SK-N-SH (cell line): ENCODE measurements around the gene TTC22. TPM values are rescaled to one million over a fixed set of nuclear protein-coding genes. Genes with fewer than 3 reads are reported as not detected.

Source experiments
- CTCF ChIA-PET: fragments of 300-600, 350-600 bp; formaldehyde crosslinking; extraction: SDS; loops from one replicate; lab custom pipeline; 2021; lab: Yijun Ruan, JAX
- POLR2A ChIA-PET: fragments of 350-600 bp; sonication (Branson Sonifier 250); formaldehyde crosslinking; extraction: SDS; loops from one replicate; lab custom pipeline; 2020; ENCODE audit warnings: antibody characterized with exemption, inconsistent platforms; lab: Yijun Ruan, JAX
- DNase-seq: peaks from one replicate; pipeline ENCODE4 v3.0.0; 2012
- H2AFZ ChIP-seq: fragments of 200-600 bp; sonication (generic); 2 replicates; pipeline ENCODE4 v1.8.1; 2016; ENCODE audit warnings: antibody characterized with exemption, mild to moderate bottlenecking, low read depth
- H3F3A ChIP-seq: fragments of 200-600 bp; sonication (generic); replicated peaks from 2 replicates; pipeline ENCODE3; 2016; ENCODE audit warnings: antibody characterized with exemption, mild to moderate bottlenecking; ENCODE audit not compliant: insufficient read depth
- H3K27ac ChIP-seq, 2 experiments: fragments of 200-500 bp in 1 of 2; fragments of 200-600 bp in 1 of 2; sonication (Bioruptor generic) in 1 of 2; sonication (generic), shearing (Covaris generic) in 1 of 2; 2 replicates each; pipeline versions ENCODE4 v1.5.1 to v1.6.1; 2014 to 2016; ENCODE audit warnings: low read depth in 2 of 2, inconsistent platforms in 1 of 2, low read length in 1 of 2, mild to moderate bottlenecking in 1 of 2, mixed read lengths in 1 of 2
- H3K27me3 ChIP-seq: fragments of 200-600 bp; sonication (generic), shearing (Covaris generic); 2 replicates; pipeline ENCODE4 v1.6.1; 2016; ENCODE audit warnings: mixed run types; ENCODE audit not compliant: insufficient read depth
- H3K36me3 ChIP-seq, 2 experiments: fragments of 200-500 bp in 1 of 2; fragments of 200-600 bp in 1 of 2; sonication (Bioruptor generic) in 1 of 2; sonication (generic) in 1 of 2; replicated peaks in 1 of 2; 2 replicates each; pipeline versions ENCODE3 to v1.5.1; 2014 to 2016; ENCODE audit warnings: low read length in 1 of 2, mild to moderate bottlenecking in 1 of 2; ENCODE audit not compliant: insufficient read depth in 2 of 2, control insufficient read depth in 1 of 2
- H3K4me1 ChIP-seq, 2 experiments: fragments of 200-500 bp in 1 of 2; fragments of 200-600 bp in 1 of 2; sonication (Bioruptor generic) in 1 of 2; sonication (generic), shearing (Covaris generic) in 1 of 2; 2 replicates each; pipeline versions ENCODE4 v1.5.1 to v1.6.1; 2014 to 2016; ENCODE audit warnings: low read depth in 1 of 2, low read length in 1 of 2, mixed run types in 1 of 2; ENCODE audit not compliant: insufficient read depth in 2 of 2, control insufficient read depth in 1 of 2
- H3K4me2 ChIP-seq: fragments of 200-600 bp; sonication (generic), shearing (Covaris generic); 2 replicates; pipeline ENCODE4 v1.6.1; 2017; ENCODE audit warnings: mixed run types
- H3K4me3 ChIP-seq, 2 experiments: fragments of 200-500 bp in 1 of 2; fragments of 200-600 bp in 1 of 2; sonication (Bioruptor generic) in 1 of 2; sonication (generic), shearing (Covaris generic) in 1 of 2; 2 replicates each; pipeline versions ENCODE4 v1.5.1 to v1.8.1; 2014 to 2016; ENCODE audit warnings: low read depth in 2 of 2, inconsistent platforms in 1 of 2, low read length in 1 of 2, mild to moderate bottlenecking in 1 of 2, mixed read lengths in 1 of 2, moderate library complexity in 1 of 2
- H3K79me2 ChIP-seq: fragments of 200-600 bp; sonication (generic); 2 replicates; pipeline ENCODE4 v1.8.1; 2017; ENCODE audit warnings: mild to moderate bottlenecking; ENCODE audit not compliant: insufficient read depth
- H3K9ac ChIP-seq: fragments of 200-600 bp; sonication (generic); 2 replicates; pipeline ENCODE4 v1.6.1; 2017; ENCODE audit warnings: mixed run types
- H3K9me2 ChIP-seq: fragments of 200-600 bp; sonication (generic); 2 replicates; pipeline ENCODE4 v1.6.1; 2017; ENCODE audit warnings: mixed run types
- H3K9me3 ChIP-seq: fragments of 200-600 bp; sonication (generic); 2 replicates; pipeline ENCODE4 v1.6.1; 2017; ENCODE audit warnings: mixed run types, mild to moderate bottlenecking, moderate library complexity
- H4K20me1 ChIP-seq: fragments of 200-600 bp; sonication (generic); 2 replicates; pipeline ENCODE4 v1.6.1; 2017; ENCODE audit warnings: mild to moderate bottlenecking, mixed run types; ENCODE audit not compliant: insufficient read depth
- CHD2 ChIP-seq: fragments of 150-350 bp; IDR thresholded peaks from 2 replicates; pipeline ENCODE4 v1.6.1; 2018; ENCODE audit warnings: low read length; ENCODE audit not compliant: partially characterized antibody
- CTCF ChIP-seq: fragments of 200-600 bp; sonication (generic); IDR thresholded peaks from 2 replicates; pipeline ENCODE4 v1.6.1; 2017; ENCODE audit warnings: antibody characterized with exemption, mild to moderate bottlenecking, moderate library complexity
- EP300 ChIP-seq, 2 experiments: IDR thresholded peaks; 2 replicates each; pipeline versions ENCODE4 v1.4.0 to v1.6.1; 2012; ENCODE audit warnings: borderline replicate concordance in 1 of 2, low read depth in 1 of 2, low read length in 1 of 2
- FOSL2 ChIP-seq: IDR thresholded peaks from 2 replicates; pipeline ENCODE4 v1.4.0; 2012; ENCODE audit warnings: low read depth, mild to moderate bottlenecking, moderate library complexity, borderline replicate concordance
- FOXJ3 ChIP-seq: sonication (generic); formaldehyde crosslinking; IDR thresholded peaks from 2 replicates; pipeline ENCODE4 v1.5.1; 2020; ENCODE audit warnings: mild to moderate bottlenecking, missing genetic modification reagents
- FOXM1 ChIP-seq: IDR thresholded peaks from 2 replicates; pipeline ENCODE4 v1.4.0; 2012; ENCODE audit warnings: low read depth, mild to moderate bottlenecking
- JUND ChIP-seq: IDR thresholded peaks from 2 replicates; pipeline ENCODE4 v1.4.0; 2012
- MEF2A ChIP-seq: IDR thresholded peaks from 2 replicates; pipeline ENCODE4 v1.4.0; 2012; ENCODE audit warnings: low read depth, borderline replicate concordance
- NFIC ChIP-seq: IDR thresholded peaks from 2 replicates; pipeline ENCODE4 v1.4.0; 2012; ENCODE audit warnings: borderline replicate concordance
- POLR2AphosphoS5 ChIP-seq: IDR thresholded peaks from 2 replicates; pipeline ENCODE4 v1.6.1; 2012; ENCODE audit warnings: low read depth, low read length
- RAD21 ChIP-seq: IDR thresholded peaks from 2 replicates; pipeline ENCODE4 v1.6.1; 2012; ENCODE audit warnings: mild to moderate bottlenecking, low read length
- RCOR1 ChIP-seq: fragments of 150-350 bp; IDR thresholded peaks from 2 replicates; pipeline ENCODE4 v1.6.1; 2017; ENCODE audit warnings: antibody characterized with exemption, low read length
- RFX5 ChIP-seq: IDR thresholded peaks from 2 replicates; pipeline ENCODE4 v1.6.1; 2012; ENCODE audit warnings: mild to moderate bottlenecking, improper control_type of control experiment, low read length
- SIN3A ChIP-seq: IDR thresholded peaks from 2 replicates; pipeline ENCODE4 v1.6.1; 2012; ENCODE audit warnings: low read depth, mild to moderate bottlenecking, low read length, moderate library complexity, borderline replicate concordance
- TAF1 ChIP-seq: IDR thresholded peaks from 2 replicates; pipeline ENCODE4 v1.6.1; 2012; ENCODE audit warnings: low read depth, mild to moderate bottlenecking, low read length, moderate library complexity, borderline replicate concordance
- TEAD4 ChIP-seq: IDR thresholded peaks from 2 replicates; pipeline ENCODE4 v1.4.0; 2012; ENCODE audit warnings: mild to moderate bottlenecking, borderline replicate concordance; ENCODE audit not compliant: insufficient read depth
- USF1 ChIP-seq: IDR thresholded peaks from 2 replicates; pipeline ENCODE4 v1.4.0; 2012; ENCODE audit warnings: low read depth, borderline replicate concordance
- WGBS: methylation state at CpG from one replicate; pipeline ENCODE4 v1.1.6; 2017; ENCODE audit warnings: low lambda C conversion rate; 5-methylcytosine and 5-hydroxymethylcytosine counted together
- polyA plus RNA-seq, 3 experiments: library from polyadenylated mRNA; depleted of rRNA; stranded (reverse); fragments of >200 nt; gene quantifications; 2 replicates each; pipeline ENCODE4 v1.2.3, GENCODE V29; 2012
- TF ChIP-seq, protein P1 (sequence below): IDR thresholded peaks from 2 replicates; pipeline ENCODE4 v1.4.0; 2012; ENCODE audit warnings: low read depth, borderline replicate concordance
- TF ChIP-seq, protein P2 (sequence below): IDR thresholded peaks from 2 replicates; pipeline ENCODE4; 2012
- TF ChIP-seq, protein P3 (sequence below): IDR thresholded peaks from 2 replicates; pipeline ENCODE4 v1.6.1; 2012; ENCODE audit warnings: mild to moderate bottlenecking, low read depth, low read length, moderate library complexity

TTC22 gene
- polyA plus RNA-seq, 1 of the 3 experiments (the other 2 are of a cell fraction) = not detected

DNA sequence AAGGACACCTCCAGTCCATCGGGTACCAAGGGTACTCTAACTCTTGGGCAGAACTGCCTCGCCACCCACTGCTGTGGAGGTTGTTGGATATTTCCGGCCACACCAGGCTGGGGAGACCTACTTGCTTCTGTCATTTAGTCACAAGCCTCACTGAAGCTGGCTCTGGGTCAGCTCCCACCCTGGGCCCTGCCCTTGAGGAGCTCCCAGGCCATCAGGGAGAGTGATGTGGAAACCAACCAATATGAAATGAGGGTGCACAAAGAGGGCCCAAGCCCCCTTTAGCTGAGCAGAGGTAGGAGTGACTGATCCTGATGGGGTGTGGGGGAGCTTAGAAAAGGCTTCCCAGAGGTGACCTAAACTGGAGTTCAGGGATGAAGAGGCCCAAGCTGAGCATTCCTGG is 56.4 kb downstream of the TTC22 start:
- Histone ChIP-seq H3F3A (no peaks in the 10 kb centered on the region), H3K79me2 (no peaks in the 10 kb centered on the region), H3K9me2 (no peaks in the 10 kb centered on the region), H3K4me1 (no peaks in the 10 kb centered on the region; a peak in 1 of 4 replicates), H3K4me2 (no peak overlapping the region), H2AFZ (no peak overlapping the region), H3K4me3 (no peak overlapping the region), H3K9me3 (no peaks in the 10 kb centered on the region), H3K27me3 (no peaks in the 10 kb centered on the region), H3K9ac (no peak overlapping the region), H4K20me1 (no peaks in the 10 kb centered on the region)
- WGBS = 100% methylated on average over 1 of the region's 3 CpGs
- ChIA-PET CTCF (interaction anchor here (2.2 kb wide), 1 partner anchor 16 kb away, joined by 6 read pairs; no protein-coding TSS in a partner anchor), POLR2A (interaction anchor here (1.1 kb wide), 1 partner anchor 32 kb away, joined by 3 read pairs; no protein-coding TSS in a partner anchor)
- no peak for DNase-seq
- no peak for TF ChIP-seq FOSL2
- no peak for TF ChIP-seq CTCF
- no peak for TF ChIP-seq FOXJ3 (CRISPR knock-in tag)
- TF ChIP-seq, protein P1, sequence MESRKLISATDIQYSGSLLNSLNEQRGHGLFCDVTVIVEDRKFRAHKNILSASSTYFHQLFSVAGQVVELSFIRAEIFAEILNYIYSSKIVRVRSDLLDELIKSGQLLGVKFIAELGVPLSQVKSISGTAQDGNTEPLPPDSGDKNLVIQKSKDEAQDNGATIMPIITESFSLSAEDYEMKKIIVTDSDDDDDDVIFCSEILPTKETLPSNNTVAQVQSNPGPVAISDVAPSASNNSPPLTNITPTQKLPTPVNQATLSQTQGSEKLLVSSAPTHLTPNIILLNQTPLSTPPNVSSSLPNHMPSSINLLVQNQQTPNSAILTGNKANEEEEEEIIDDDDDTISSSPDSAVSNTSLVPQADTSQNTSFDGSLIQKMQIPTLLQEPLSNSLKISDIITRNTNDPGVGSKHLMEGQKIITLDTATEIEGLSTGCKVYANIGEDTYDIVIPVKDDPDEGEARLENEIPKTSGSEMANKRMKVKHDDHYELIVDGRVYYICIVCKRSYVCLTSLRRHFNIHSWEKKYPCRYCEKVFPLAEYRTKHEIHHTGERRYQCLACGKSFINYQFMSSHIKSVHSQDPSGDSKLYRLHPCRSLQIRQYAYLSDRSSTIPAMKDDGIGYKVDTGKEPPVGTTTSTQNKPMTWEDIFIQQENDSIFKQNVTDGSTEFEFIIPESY = no peak
- TF ChIP-seq SIN3A = no peak
- TF ChIP-seq MEF2A = no peak
- no peak for TF ChIP-seq EP300 (IDR thresholded peaks at IDR 0.05; ENCODE audit: borderline replicate concordance in 1 of 2, low read depth in 1 of 2, low read length in 1 of 2)
- no peak for TF ChIP-seq TAF1
- TF ChIP-seq USF1 = no peak
- no peak for TF ChIP-seq JUND
- no peak for TF ChIP-seq TEAD4
- no peak for TF ChIP-seq CHD2
- no peak for TF ChIP-seq FOXM1
- TF ChIP-seq RFX5 = no peak
- TF ChIP-seq RCOR1 = no peak
- no peak for TF ChIP-seq NFIC
- TF ChIP-seq, protein P2, sequence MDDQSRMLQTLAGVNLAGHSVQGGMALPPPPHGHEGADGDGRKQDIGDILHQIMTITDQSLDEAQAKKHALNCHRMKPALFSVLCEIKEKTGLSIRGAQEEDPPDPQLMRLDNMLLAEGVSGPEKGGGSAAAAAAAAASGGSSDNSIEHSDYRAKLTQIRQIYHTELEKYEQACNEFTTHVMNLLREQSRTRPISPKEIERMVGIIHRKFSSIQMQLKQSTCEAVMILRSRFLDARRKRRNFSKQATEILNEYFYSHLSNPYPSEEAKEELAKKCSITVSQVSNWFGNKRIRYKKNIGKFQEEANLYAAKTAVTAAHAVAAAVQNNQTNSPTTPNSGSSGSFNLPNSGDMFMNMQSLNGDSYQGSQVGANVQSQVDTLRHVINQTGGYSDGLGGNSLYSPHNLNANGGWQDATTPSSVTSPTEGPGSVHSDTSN = no peak
- no peak for TF ChIP-seq POLR2AphosphoS5
- no peak for TF ChIP-seq RAD21
- TF ChIP-seq, protein P3, sequence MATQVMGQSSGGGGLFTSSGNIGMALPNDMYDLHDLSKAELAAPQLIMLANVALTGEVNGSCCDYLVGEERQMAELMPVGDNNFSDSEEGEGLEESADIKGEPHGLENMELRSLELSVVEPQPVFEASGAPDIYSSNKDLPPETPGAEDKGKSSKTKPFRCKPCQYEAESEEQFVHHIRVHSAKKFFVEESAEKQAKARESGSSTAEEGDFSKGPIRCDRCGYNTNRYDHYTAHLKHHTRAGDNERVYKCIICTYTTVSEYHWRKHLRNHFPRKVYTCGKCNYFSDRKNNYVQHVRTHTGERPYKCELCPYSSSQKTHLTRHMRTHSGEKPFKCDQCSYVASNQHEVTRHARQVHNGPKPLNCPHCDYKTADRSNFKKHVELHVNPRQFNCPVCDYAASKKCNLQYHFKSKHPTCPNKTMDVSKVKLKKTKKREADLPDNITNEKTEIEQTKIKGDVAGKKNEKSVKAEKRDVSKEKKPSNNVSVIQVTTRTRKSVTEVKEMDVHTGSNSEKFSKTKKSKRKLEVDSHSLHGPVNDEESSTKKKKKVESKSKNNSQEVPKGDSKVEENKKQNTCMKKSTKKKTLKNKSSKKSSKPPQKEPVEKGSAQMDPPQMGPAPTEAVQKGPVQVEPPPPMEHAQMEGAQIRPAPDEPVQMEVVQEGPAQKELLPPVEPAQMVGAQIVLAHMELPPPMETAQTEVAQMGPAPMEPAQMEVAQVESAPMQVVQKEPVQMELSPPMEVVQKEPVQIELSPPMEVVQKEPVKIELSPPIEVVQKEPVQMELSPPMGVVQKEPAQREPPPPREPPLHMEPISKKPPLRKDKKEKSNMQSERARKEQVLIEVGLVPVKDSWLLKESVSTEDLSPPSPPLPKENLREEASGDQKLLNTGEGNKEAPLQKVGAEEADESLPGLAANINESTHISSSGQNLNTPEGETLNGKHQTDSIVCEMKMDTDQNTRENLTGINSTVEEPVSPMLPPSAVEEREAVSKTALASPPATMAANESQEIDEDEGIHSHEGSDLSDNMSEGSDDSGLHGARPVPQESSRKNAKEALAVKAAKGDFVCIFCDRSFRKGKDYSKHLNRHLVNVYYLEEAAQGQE = no peak
- TF ChIP-seq, all 33 proteins: peak for 0
- H3K36me3 ChIP-seq = peaks cover 0 to 27% of the 10 kb centered on the region in 2 experiments
- no peak overlapping the region for H3K27ac ChIP-seq
